Fibroblast of skin of back (primary cell): ENCODE results near the gene ULK4.
"Not testable (repeated sequence)": the region's sequence is repeated elsewhere in the genome, so short reads cannot be mapped to it uniquely, and the experiment has no call there.

Source experiments
- DNase-seq: peaks from one replicate; pipeline ENCODE4 v3.0.0-alpha.2; 2013

The ULK4 gene

DNA sequence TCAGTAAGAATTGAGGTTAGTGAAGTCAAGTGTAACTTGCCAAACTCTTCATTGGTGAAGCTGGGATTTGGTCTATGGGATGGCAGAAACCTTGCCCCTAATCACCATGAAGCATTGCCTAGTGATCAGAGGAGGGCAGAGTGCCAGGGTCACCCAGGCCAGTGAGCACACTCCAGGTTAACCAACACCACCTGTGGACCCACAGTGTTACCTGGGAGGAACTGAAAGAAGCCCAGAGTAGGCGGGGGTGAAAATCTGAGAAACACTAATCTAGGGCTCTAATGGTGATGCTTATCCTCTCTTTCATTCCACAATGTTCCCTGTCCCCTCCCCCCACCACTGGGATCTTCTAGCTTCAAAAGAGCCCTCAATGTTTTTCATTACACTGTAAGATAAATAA is 389.8 kb downstream of the ULK4 start:
- no peak for DNase-seq

DNA sequence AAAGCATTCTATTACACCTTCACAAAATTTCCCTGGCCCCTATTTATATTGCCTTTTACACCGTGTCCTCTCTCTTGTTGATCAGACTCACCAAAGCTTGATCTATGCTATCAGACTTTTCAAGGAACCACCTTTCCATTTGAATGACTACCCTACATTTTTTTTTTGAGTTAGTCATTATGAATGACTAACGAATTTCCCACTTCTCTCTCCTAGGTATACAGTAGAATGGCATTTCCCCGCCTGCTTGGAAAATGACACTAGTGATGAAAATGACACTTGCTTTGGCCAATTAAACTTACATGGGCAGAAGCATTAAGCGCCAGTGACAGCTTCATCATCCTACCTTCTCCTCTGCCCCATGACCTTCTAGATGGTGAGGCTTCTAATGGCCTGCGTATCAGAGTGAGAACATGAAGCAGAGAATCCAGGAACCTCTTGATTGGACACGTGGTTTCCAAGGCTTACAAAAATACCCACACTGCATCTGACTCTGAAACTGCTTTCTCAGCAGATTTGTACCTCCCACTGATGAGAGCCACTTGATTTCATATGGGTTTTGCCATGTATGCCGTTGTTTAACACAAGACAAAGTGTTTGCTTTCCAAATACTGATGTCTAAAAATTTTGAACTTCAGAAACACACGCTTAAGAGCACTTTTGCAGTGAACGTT is 392.1 kb downstream of the ULK4 start:
- DNase-seq, result no peak

DNA sequence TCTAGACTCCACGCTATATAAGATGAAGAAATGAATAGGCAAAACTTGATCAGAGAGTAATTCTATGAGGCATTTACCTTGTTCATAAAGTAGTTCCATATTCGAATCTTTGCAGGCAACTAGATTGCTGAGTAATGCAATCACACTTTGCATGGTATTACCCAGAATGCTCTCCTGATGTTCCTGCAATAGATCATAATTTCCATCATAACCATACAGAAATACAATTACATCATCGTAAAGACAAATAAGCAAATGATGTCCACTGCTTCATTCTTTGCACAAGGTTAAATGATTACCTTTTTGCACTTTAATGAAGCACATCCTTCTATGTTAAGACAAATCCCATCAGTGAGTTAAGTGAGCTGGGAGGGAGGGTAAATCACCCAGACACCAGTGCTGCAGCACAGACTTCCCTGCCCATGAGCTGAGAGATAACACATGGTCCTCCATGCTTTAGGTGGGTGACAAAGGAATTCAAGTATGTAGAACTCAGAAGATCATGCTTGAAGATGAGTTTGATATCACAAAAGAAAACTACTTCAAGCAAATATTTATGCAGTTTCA is 395.9 kb downstream of the ULK4 start:
- no peak for DNase-seq

DNA sequence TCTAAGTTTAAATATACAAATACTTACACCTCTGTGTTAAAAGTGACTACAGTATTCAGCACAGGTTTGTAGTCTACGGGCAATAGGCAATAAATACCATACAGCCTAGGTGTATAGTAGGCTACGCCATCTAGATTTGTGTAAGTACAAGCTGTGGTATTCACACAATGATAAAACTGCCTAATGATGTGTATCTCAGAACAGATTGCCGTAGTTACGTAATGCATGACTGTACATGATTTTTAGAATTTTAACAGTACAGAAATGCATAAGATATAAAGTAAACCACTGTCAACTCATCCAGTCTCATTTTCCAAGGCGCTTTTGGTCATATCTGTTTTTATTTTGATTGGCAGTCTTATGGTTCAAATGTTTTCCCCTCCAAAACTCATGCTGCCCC is 396.9 kb downstream of the ULK4 start:
- DNase-seq, result no peak

DNA sequence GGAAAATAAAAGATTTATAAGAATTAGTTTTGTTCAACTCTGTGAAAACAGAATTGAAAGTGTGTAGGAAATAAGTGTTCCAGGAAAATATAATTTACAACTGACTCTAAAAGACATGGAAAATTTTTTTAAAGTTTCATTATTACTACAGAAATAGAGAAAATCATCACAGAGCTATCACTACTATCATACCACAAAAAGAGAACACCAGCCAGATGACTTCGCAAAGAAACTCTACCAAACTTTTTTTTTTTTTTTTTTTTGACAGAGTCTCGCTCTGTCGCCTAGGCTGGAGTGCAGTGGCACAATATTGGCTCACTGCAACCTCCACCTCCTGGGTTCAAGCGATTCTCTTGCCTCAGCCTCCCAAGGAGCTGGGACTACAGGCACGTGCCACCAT is 405.7 kb downstream of the ULK4 start:
- not testable (repeated sequence) for DNase-seq

DNA sequence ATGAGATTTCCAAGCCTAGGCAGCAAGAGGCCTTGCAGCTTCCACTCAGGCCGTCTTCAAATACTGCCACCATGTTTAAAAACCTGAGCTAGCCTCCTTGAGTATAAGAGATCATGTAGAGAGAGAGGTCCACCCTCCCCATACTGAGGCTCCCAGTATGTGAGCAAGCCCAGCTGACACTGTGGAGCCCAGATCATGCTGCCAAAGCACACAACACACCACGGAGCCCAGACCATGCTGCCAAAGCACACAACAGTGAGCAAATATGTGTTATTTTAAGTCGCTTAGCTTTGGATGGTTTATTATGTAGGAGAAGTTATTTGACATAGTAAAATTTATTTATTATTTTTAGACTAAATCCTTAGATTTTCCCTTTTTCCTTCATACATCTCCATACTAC is 428.9 kb downstream of the ULK4 start:
- no peak for DNase-seq

DNA sequence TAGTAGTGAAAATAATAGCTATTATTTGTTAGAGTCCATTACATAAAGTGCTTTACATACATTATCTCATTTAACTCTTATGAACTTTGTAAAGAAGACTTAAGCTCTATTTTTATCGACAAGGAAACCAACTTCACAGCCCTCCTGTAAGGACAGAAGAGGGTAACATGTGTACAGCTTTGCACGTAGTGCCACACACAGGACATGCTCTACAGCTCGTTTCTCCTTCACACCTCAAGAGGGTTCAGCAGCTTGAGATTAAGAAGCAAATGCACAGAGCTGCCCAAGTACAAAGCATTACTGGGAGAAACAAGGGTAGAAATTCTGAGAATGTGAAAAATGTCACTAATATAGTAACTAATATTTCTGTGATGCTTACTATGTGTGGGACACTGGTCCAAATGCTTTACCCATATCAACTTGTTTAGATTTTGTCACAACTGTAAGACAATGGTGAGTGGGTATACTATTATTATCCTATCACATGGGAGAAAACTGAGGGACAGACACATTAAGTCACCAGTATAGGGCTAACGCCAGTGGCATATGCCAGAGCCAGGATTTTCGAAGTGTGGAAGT is 434.8 kb downstream of the ULK4 start:
- peak; percentile 7 for DNase-seq

DNA sequence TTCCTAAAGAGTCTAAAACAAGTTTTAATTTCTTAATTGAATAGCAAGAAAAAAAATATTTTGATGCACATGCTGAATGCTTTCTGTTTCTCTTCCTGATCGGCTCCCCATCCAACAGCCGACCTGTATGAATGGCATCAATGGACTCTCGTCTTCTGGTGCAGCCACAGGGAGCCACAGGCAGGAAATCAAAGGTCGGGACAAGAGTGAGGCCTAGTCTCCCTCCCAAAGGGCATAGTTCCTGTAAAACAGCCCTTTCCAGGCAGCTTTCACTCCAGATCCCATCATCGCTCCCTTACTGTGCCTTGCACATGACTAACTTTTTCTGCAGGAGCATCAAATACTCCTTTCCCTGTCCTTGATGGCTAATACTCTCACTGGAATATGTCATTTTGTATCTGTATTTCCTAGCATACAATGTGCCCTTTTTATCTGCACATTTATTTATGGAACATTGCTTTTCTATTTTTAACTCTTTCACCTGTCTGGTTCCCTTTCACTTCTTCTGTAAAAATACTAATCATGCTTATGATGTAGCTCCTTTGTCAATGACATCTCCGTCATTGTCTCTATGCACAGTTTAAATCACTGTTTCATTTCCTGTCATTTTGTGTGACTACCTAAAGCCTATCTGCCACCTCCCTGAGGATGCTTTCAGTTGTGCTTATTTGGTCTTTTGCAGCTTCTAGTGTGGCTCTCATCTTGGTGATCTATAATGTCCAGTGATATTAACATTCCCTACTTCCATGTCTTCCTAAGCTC is 436.4 kb downstream of the ULK4 start:
- no peak for DNase-seq

DNA sequence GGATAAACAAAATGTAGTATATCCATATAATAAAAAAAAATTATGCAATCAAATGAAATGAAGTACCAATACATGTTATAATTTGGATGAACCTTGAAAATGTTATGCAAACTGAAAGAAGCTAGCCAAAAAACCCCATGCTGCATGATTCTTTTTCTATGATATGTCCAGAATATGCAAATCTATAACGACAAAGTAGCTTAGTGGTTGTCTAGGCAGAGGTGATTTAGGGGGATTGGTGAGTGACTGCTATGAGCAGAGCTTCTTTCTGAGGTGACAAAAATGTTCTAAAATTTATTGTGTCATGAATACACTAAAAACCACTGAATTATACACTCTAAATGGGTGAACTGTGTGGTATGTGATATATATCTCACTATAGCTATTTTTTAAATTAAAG is 438.0 kb downstream of the ULK4 start:
- no peak for DNase-seq

DNA sequence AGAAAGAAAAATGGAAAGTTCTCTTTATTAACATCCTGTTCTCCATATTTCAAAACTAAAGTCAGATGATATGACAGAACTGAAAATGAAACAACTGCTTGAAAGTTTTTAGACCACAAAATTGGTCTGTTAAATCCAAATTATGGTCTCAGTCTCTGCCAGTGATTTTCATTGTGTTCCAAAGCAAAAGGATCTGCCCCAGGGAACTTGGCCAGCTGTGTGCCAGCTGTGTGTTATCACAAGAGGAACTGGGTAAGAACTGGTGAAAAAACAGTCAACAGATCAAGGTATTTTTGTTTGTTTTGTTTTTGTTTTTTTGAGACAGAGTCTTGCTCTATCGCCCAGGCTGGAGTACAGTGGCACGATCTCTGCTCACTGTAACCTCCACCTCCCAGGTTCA is 439.3 kb downstream of the ULK4 start:
- DNase-seq, result no peak

DNA sequence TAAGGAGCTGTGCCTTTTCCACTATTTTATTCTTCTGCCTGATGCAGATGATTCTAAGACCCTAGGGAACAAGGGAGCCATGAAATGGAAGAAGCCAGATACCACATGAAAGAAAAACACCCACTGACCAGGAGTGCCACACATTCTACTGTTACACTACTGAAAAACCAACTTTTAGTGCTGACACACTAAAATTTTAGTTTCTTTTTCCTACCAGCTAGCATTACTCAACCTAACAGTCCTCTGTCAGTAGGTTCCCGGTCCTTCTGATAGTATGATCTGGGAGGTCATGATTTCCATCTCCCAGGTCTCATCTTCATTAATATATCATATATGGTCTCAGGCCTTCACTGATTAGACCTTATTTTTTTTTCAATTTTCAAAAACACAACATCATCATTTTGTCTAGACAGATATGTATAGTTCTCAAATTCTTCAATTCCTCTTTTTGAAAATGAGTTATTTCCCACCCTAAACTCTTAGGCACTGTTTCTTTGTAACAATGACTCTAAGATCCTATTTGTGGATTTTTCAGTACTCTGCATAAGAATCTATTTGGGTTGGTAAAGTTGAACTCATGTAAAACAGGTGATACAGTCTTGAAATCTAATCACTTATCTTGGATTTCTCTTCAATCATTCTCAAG is 440.8 kb downstream of the ULK4 start:
- DNase-seq, result no peak

DNA sequence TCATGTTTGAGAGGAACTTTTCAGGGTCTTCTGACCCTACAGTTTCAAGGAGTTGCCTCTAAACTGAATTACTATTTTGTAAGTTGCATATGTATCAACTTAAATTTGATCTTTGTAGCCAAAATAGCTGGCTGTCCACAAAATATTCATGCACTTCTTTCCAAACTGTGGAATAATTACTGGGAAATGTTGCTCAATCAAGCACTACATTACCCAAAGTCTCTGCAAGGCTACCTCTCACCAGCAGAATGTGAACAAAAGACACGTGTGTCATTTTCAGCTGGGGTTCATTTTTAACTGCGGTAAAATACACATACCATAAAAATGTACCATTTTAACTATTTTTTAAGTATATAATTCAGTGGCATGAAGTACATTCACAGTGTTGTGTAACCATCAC is 442.2 kb downstream of the ULK4 start:
- DNase-seq, result no peak

DNA sequence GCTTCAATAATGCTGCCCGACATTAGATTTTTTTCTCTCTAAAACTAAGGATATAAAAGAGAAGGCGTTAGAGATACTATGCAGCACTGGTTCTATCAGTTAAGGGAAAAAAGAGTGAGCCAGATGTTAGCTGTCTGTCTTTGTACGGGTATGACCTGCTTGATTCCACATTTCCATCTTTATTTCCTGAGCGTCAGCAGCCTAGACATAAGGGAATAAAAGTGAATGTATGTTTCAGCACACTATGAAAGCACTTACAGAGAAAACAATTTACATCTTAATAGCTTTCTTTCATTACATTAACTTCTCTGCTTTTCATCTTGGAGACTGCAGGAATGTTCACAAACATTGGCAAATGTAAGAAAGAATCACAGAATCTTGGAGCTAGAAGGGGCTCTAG is 443.3 kb downstream of the ULK4 start:
- no peak for DNase-seq

DNA sequence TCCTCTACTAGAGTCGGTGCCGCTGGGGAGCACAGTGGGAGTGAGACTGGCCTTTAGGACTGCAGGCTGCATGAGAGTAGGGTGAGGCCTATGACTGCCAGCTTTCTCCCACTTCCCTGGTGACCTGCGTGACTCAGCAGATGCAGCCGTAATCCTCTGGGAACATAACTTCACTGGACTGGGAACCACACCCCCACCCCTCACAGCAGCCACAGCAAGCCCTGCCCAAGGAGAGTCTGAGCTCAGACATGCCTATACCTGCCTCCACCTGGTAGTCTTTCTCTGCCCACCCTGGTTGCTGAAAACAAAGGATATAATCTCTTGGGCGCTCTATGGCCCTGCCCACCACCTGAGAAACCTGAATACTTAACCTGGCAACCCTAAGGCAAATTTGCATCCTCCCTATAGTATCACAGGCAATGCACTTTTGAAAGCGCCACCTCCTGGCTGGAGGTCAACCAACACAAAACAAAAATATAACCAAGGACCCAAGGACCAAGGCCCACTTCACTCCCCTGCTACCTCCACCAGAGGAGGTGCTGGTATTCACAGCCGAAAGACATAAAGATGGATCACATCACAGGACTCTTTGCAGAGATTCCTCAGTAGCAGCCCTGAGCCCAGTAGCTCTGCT is 453.7 kb downstream of the ULK4 start:
- DNase-seq, result peak; percentile 70

DNA sequence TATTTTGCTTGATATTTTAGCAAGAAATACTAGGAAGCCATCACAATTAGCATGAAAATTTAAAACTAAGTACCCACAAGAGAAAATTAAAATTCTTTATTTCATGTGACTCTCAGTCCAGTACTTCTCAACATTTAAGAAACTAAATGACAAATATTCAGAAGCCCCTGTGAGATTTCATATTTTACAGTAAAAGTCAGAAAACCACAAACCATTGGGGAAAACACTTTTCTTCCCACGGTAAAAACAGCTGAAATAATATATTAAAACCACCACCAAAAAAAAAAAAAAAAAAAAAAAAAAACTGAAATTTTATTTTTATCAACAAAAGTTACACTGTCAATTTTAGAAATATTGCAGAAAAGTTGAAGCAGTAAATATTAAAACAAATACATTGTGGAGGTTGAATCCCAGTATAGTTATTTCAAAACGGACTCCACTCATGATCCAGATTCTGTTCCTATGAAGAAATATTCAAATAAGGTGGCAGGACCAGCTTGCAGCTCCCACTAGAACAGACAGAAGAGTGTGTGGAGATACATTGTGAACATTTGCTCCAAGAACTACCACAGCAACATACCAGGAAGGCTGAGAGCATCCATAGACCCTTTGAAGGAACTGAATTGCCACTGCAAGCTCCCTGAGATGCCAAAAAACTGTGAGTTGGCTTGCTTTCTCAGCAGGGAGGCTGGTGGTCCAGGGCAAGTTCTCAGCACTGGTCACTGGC is 454.4 kb downstream of the ULK4 start:
- DNase-seq, result peak; percentile 70

DNA sequence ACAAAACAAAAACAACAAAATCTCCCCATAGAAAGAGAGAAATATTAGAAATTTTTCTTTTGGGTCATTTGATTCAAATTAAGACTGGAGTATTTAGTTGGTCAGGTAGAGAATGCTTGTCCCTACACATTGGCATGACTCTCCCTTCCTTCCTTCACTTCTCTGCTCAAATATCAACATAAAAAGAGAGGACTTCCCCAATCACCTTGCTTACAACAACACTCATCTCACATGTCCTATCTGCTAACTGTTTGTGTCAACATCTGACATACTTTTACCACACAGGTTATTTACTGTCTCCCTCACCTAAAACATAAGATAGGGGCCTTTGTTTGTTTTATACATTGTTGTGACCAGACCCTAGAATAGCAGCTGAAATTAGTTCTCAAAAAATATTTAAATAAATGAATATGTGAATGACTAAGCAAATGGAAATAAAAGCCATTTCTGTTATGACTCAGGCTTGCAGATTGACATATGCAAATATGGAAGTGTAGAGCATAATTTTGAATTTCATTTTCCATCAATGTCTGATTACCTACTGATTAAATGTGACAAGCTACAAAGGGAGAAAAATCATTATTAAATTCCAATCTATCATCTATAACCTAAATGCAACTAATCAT is 457.8 kb downstream of the ULK4 start:
- DNase-seq, result peak; percentile 16

DNA sequence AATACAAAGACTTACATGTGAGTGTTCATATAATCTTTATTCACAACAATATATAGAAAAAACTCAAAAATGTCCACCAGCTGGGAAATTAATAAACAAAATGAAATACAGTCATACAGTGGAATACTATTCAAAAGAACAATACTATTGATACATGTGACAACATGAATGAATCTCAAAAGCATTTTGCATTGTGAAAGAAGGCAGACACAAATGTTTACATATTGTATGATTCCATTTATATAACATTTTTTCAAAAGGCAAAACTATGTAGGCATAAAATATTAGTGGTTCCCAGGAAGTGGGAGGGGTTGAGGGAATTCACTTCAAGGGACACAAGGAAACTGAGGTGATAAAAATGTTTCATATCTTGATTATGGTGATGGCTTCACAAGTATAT is 459.4 kb downstream of the ULK4 start:
- DNase-seq, result peak; percentile 63

DNA sequence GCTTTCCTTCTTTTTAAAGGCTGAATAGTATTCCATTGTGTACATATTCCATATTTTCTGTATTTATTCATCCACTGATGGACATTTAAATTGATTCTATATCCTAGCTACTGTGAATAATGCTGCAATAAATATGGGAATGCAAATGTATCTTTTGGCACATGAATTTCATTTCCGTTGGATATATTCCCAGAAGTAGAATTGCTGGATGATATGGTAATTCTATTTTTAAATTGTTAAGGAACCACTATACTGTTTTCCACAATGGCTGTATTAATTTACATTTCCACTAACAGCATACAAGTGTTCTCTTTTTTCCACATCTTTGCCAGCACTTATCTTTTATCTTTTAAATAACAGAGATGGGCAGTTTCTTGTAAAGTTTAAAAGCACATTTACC is 459.9 kb downstream of the ULK4 start:
- peak; percentile 79 for DNase-seq

DNA sequence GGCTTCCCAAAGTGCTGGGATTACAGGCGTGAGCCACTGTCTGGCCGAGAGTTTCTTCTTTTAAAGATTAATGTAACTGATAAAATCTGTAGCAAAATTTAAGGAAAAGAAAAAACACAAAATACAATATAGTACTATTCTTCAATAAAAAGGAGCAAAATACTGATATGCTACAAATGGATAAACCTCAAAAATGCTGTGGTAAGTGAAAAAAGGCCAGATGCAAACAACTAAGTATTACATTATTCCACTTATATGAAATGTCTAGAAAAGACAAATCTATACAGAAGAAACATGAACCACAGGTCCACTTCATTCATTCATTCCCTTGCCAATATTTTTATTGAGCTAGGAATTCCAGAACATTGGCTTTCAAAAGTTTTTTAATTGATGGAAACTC is 463.1 kb downstream of the ULK4 start:
- no peak for DNase-seq

DNA sequence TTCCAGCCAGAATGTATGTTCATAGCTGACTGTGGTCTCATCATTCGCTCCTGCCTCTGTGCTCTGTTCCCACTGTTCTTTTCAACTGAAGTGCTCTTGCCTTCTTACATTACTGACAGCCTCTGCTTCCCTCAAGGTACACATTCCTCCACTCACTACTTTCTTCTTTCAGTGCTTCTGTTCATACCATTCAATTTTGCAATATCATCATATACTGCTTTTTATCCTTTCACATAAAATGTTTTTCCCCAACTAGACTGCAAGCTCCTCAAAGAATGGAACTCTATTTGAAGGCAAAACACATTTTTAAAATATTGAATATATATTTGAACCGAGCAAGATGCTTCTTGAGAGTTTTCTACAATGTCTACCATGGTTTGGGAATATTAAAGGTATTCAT is 471.5 kb downstream of the ULK4 start:
- no peak for DNase-seq

DNA sequence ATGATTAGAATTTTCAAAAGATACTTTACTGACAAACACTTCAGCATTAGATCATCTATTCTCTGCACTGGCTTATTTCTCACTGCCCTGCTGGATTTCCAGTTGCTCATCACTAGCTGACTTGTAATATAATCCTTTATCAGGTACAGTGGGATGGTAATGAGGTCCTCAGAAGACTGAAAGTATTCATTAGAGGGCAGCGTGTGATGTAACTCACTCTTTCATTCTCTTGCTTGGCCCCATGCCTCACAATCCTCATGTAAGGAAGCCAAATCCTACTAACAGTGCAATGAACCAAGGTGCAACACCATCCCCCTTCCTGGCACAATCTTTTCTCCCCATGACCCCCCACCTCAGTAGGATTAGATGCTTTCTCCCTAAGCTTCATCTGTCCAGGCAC is 472.7 kb downstream of the ULK4 start:
- no peak for DNase-seq

DNA sequence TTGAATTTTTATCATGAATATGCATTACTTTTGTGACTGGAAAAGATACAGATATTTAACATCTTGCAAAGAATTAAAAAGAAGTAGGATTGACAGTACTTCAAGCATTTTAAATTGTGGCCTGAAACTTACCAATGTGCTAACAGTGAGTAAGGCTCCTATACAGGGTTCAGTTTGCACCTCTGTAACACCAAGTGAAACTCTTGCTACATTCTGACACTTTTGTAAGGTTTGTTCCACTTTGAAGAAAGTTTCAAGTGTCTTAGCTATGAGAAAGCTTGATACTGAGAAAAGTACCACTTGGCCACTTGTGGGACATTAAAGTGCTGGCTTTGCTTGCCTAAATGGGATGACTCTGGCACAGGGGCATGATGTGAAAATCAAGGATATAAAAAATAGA is 473.4 kb downstream of the ULK4 start:
- no peak for DNase-seq
